ENCODE data around the gene FIGNL1.

GRCh38 chr7:50421043-50421442, 29.1 kb downstream of the FIGNL1 start:
- TF ChIP-seq CTCF (IDR thresholded peaks at IDR 0.05) (no peak), POLR2A (IDR thresholded peaks at IDR 0.05) (no peak)

All from upper lobe of left lung (tissue), 4 donors.